ENCODE results near the gene AMN.
"Not testable (repeated sequence)": the region's sequence is repeated elsewhere in the genome, so short reads cannot be mapped to it uniquely, and the experiment has no call there.

AMN gene

GRCh38 chr14:102922490-102923200 is at the start of gene AMN:
AMN (plus strand) TSS chr14:102922663; CDS start chr14:102922689, 26 bp downstream.
- in situ Hi-C loops (cut with HindIII; ENCODE audit: low sequenced_read_pairs): no loop called here

GRCh38 chr14:102873131-102873530 is 49.3 kb upstream of the AMN start:
- in situ Hi-C loops (cut with HindIII; ENCODE audit: low sequenced_read_pairs): loop anchor here (5.0 kb wide), 1 partner anchor 76 kb away; no protein-coding TSS in a partner anchor

GRCh38 chr14:102873546-102874061 is 48.9 kb upstream of the AMN start:
- in situ Hi-C loops (cut with HindIII; ENCODE audit: low sequenced_read_pairs): loop anchor here (5.0 kb wide), 1 partner anchor 76 kb away; no protein-coding TSS in a partner anchor

- in situ Hi-C loops (cut with HindIII; ENCODE audit: low sequenced_read_pairs): no loop called here
Measured at GRCh38 chr14:102875652-102876051, 46.8 kb upstream of the AMN start.

GRCh38 chr14:102877511-102877910 is 45.0 kb upstream of the AMN start:
- in situ Hi-C loops (cut with HindIII; ENCODE audit: low sequenced_read_pairs): not testable (repeated sequence)

- in situ Hi-C loops (cut with HindIII; ENCODE audit: low sequenced_read_pairs): no loop called here
Measured at GRCh38 chr14:102878174-102878969, 44.1 kb upstream of the AMN start.

- in situ Hi-C loops (cut with HindIII; ENCODE audit: low sequenced_read_pairs): no loop called here
Measured at GRCh38 chr14:102878970-102879460, 43.4 kb upstream of the AMN start.

GRCh38 chr14:102882226-102882906 is 40.1 kb upstream of the AMN start:
- in situ Hi-C loops (cut with HindIII; ENCODE audit: low sequenced_read_pairs): no loop called here

- in situ Hi-C loops (cut with HindIII; ENCODE audit: low sequenced_read_pairs): no loop called here
Measured at GRCh38 chr14:102883089-102883541, 39.3 kb upstream of the AMN start.

- in situ Hi-C loops (cut with HindIII; ENCODE audit: low sequenced_read_pairs): no loop called here
Measured at GRCh38 chr14:102883554-102883953, 38.9 kb upstream of the AMN start.

- in situ Hi-C loops (cut with HindIII; ENCODE audit: low sequenced_read_pairs): no loop called here
Measured at GRCh38 chr14:102885737-102886447, 36.6 kb upstream of the AMN start.

- in situ Hi-C loops (cut with HindIII; ENCODE audit: low sequenced_read_pairs): no loop called here
Measured at GRCh38 chr14:102888748-102889147, 33.7 kb upstream of the AMN start.

GRCh38 chr14:102889615-102890014 is 32.8 kb upstream of the AMN start:
- in situ Hi-C loops (cut with HindIII; ENCODE audit: low sequenced_read_pairs): no loop called here

GRCh38 chr14:102891111-102891510 is 31.4 kb upstream of the AMN start:
- in situ Hi-C loops (cut with HindIII; ENCODE audit: low sequenced_read_pairs): no loop called here

- in situ Hi-C loops (cut with HindIII; ENCODE audit: low sequenced_read_pairs): no loop called here
Measured at GRCh38 chr14:102891556-102891955, 30.9 kb upstream of the AMN start.

GRCh38 chr14:102892651-102893050 is 29.8 kb upstream of the AMN start:
- in situ Hi-C loops (cut with HindIII; ENCODE audit: low sequenced_read_pairs): no loop called here

- in situ Hi-C loops (cut with HindIII; ENCODE audit: low sequenced_read_pairs): no loop called here
Measured at GRCh38 chr14:102893452-102893851, 29.0 kb upstream of the AMN start.

GRCh38 chr14:102896735-102897134 is 25.7 kb upstream of the AMN start:
- in situ Hi-C loops (cut with HindIII; ENCODE audit: low sequenced_read_pairs): not testable (repeated sequence)

- in situ Hi-C loops (cut with HindIII; ENCODE audit: low sequenced_read_pairs): no loop called here
Measured at GRCh38 chr14:102897299-102898027, 25.0 kb upstream of the AMN start.

GRCh38 chr14:102898298-102898697 is 24.2 kb upstream of the AMN start:
- in situ Hi-C loops (cut with HindIII; ENCODE audit: low sequenced_read_pairs): no loop called here
